Stimulated activated CD8-positive, alpha-beta memory T cell treated with anti-CD3 and anti-CD28 coated beads, Interleukin-4, amount 100 ng/mL, for 4 hours (primary cell): ENCODE results near the gene GGA1.
"Not testable (repeated sequence)": the region's sequence is repeated elsewhere in the genome, so short reads cannot be mapped to it uniquely, and the experiment has no call there.

Experiments
- DNase-seq, 2 donors: peaks; one replicate each; pipeline ENCODE4 v3.0.0-alpha.2; 2020; ENCODE audit warnings: low read depth in 2 of 2, low spot score in 1 of 2

The GGA1 gene

GRCh38 chr22:37647928-37648327 lies 39.3 kb downstream of the GGA1 start:
- no peak for DNase-seq

- DNase-seq, result no peak
Observed at GRCh38 chr22:37650463-37651136, 42.0 kb downstream of the GGA1 start.

- no peak for DNase-seq
Observed at GRCh38 chr22:37654563-37655251, 46.1 kb downstream of the GGA1 start.

GRCh38 chr22:37655252-37655563 lies 46.6 kb downstream of the GGA1 start:
- DNase-seq, result no peak

- not testable (repeated sequence) for DNase-seq
Observed at GRCh38 chr22:37656583-37656982, 47.9 kb downstream of the GGA1 start.

- DNase-seq, result no peak
Observed at GRCh38 chr22:37657590-37658132, 49.0 kb downstream of the GGA1 start.

GRCh38 chr22:37658133-37659065 lies 49.8 kb downstream of the GGA1 start, which contains the start of gene PDXP:
TSS of gene PDXP (plus strand) at chr22:37658723. CDS start at chr22:37658783, 60 bp downstream.
- DNase-seq, result peak; percentile 91 to 96

- DNase-seq, result peak in 1 of 2 donors; percentile 18
Observed at GRCh38 chr22:37659066-37659896, 50.6 kb downstream of the GGA1 start.

GRCh38 chr22:37659897-37660708 lies 51.5 kb downstream of the GGA1 start:
- DNase-seq, result no peak

- no peak for DNase-seq
Observed at GRCh38 chr22:37660709-37661045, 52.0 kb downstream of the GGA1 start.

- DNase-seq, result no peak
Observed at GRCh38 chr22:37661160-37661924, 52.7 kb downstream of the GGA1 start.

GRCh38 chr22:37662039-37662438 lies 53.4 kb downstream of the GGA1 start:
- DNase-seq, result no peak

- DNase-seq, result no peak
Observed at GRCh38 chr22:37663521-37664140, 55.0 kb downstream of the GGA1 start.

- DNase-seq, result no peak
Observed at GRCh38 chr22:37664249-37665101, 55.8 kb downstream of the GGA1 start.

GRCh38 chr22:37665487-37665886 lies 56.9 kb downstream of the GGA1 start:
- DNase-seq, result no peak

GRCh38 chr22:37669586-37669985 lies 61.0 kb downstream of the GGA1 start:
- no peak for DNase-seq

- no peak for DNase-seq
Observed at GRCh38 chr22:37672206-37672919, 63.7 kb downstream of the GGA1 start.
